Activated CD4-positive, alpha-beta T cell treated with anti-CD3 and anti-CD28 coated beads, Interleukin-2, amount 10 ng/mL, durations not matched to agents 7 days and 5 days (primary cell): ENCODE data around the gene PHYKPL. TPM values are rescaled to one million over a fixed set of nuclear protein-coding genes. Genes with fewer than 3 reads are reported as not detected.

Experiments
- CTCF ChIA-PET: fragments of 350-600 bp; sonication (Branson Sonifier 250); formaldehyde crosslinking; loops from one replicate; lab custom pipeline; 2021; ENCODE audit warnings: antibody characterized with exemption; lab: Charles Lee
- POLR2A ChIA-PET: fragments of 350-600 bp; sonication (Branson Sonifier 250); formaldehyde crosslinking; loops from one replicate; lab custom pipeline; 2021; ENCODE audit warnings: antibody characterized with exemption; lab: Charles Lee
- DNase-seq: peaks from one replicate; pipeline ENCODE4 v3.0.0-alpha.2; 2020
- H3K27ac Mint-ChIP-seq: one replicate; pipeline ENCODE4 v1.8.0; 2021; ENCODE audit warnings: mild to moderate bottlenecking, moderate library complexity, mixed read lengths
- H3K27me3 Mint-ChIP-seq: one replicate; pipeline ENCODE4 v1.8.0; 2021; ENCODE audit warnings: mixed read lengths
- H3K36me3 Mint-ChIP-seq: one replicate; pipeline ENCODE4 v1.8.0; 2021; ENCODE audit warnings: low read depth, mixed read lengths
- H3K4me1 Mint-ChIP-seq: one replicate; pipeline ENCODE4 v1.8.0; 2021; ENCODE audit warnings: mixed read lengths
- H3K4me3 Mint-ChIP-seq: one replicate; pipeline ENCODE4 v1.8.0; 2021; ENCODE audit warnings: mild to moderate bottlenecking, moderate library complexity, mixed read lengths
- H3K9me3 Mint-ChIP-seq: one replicate; pipeline ENCODE4 v1.8.0; 2021; ENCODE audit warnings: mixed read lengths
- total RNA-seq, 2 experiments: library from RNA; stranded (reverse); gene quantifications; one replicate each; pipeline ENCODE4 v1.2.3, GENCODE V29; 2021

The PHYKPL gene
- total RNA-seq, 2 experiments from 2014 or later: 126 to 138 TPM

GRCh38 chr5:178177569-178177968 lies 55.0 kb downstream of the PHYKPL start:
- DNase-seq: no peak
- POLR2A ChIA-PET: no interaction called here
- H3K27ac Mint-ChIP-seq: no peak overlapping the region
- no peaks in the 10 kb centered on the region for H3K36me3 Mint-ChIP-seq
- H3K9me3 Mint-ChIP-seq: no peaks in the 10 kb centered on the region
- CTCF ChIA-PET: no interaction called here
- H3K27me3 Mint-ChIP-seq: no peaks in the 10 kb centered on the region
- H3K4me1 Mint-ChIP-seq: peaks cover 8% of the 10 kb centered on the region
- no peak overlapping the region for H3K4me3 Mint-ChIP-seq

GRCh38 chr5:178176791-178177190 lies 55.8 kb downstream of the PHYKPL start:
- Mint-ChIP-seq H3K36me3 (no peaks in the 10 kb centered on the region), H3K9me3 (no peaks in the 10 kb centered on the region), H3K27me3 (no peaks in the 10 kb centered on the region), H3K27ac (no peak overlapping the region), H3K4me3 (no peak overlapping the region), H3K4me1 (no peaks in the 10 kb centered on the region)
- ChIA-PET CTCF (no interaction called here), POLR2A (no interaction called here)
- no peak for DNase-seq

- H3K27ac Mint-ChIP-seq: no peak overlapping the region
- no peak for DNase-seq
- no peaks in the 10 kb centered on the region for H3K4me1 Mint-ChIP-seq
- CTCF ChIA-PET: no interaction called here
- H3K36me3 Mint-ChIP-seq: no peaks in the 10 kb centered on the region
- POLR2A ChIA-PET: no interaction called here
- H3K4me3 Mint-ChIP-seq: no peak overlapping the region
- no peaks in the 10 kb centered on the region for H3K9me3 Mint-ChIP-seq
- no peaks in the 10 kb centered on the region for H3K27me3 Mint-ChIP-seq
These were observed 58.1 kb downstream of the PHYKPL start for GRCh38 chr5:178174456-178174855.

GRCh38 chr5:178170455-178170854 lies 62.1 kb downstream of the PHYKPL start:
- no peak for DNase-seq
- Mint-ChIP-seq H3K36me3 (no peaks in the 10 kb centered on the region), H3K4me1 (no peaks in the 10 kb centered on the region), H3K4me3 (no peak overlapping the region), H3K9me3 (no peaks in the 10 kb centered on the region), H3K27me3 (peaks cover 7% of the 10 kb centered on the region), H3K27ac (no peak overlapping the region)
- ChIA-PET CTCF (no interaction called here), POLR2A (no interaction called here)

- ChIA-PET POLR2A (interaction anchor here (0.6 kb wide), 1 partner anchor 549 kb away, joined by 4 read pairs; no protein-coding TSS in a partner anchor), CTCF (interaction anchor here (2.1 kb wide), 1 partner anchor 90 kb away, joined by 10 read pairs; no protein-coding TSS in a partner anchor)
- DNase-seq: no peak
- Mint-ChIP-seq H3K9me3 (no peaks in the 10 kb centered on the region), H3K27me3 (peaks cover 26% of the 10 kb centered on the region), H3K4me1 (peaks cover 10% of the 10 kb centered on the region), H3K27ac (no peak overlapping the region), H3K36me3 (no peaks in the 10 kb centered on the region), H3K4me3 (no peak overlapping the region)
These were observed 67.0 kb downstream of the PHYKPL start for GRCh38 chr5:178165581-178165980.

GRCh38 chr5:178163772-178164735 lies 68.5 kb downstream of the PHYKPL start:
- Mint-ChIP-seq H3K4me3 (no peak overlapping the region), H3K4me1 (peaks cover 10% of the 10 kb centered on the region), H3K27me3 (peaks cover 23% of the 10 kb centered on the region), H3K36me3 (no peaks in the 10 kb centered on the region), H3K27ac (no peak overlapping the region), H3K9me3 (no peaks in the 10 kb centered on the region)
- CTCF ChIA-PET: interaction anchor here (0.6 to 1.4 kb wide), 4 partner anchors 11 to 89 kb away, joined by 3 to 4 read pairs (median 3); partner anchors contain the start of gene NHP2
- POLR2A ChIA-PET: no interaction called here
- peak; percentile 92 for DNase-seq

- Mint-ChIP-seq H3K4me3 (no peak overlapping the region), H3K9me3 (no peaks in the 10 kb centered on the region), H3K27me3 (peaks cover 23% of the 10 kb centered on the region), H3K4me1 (peaks cover 10% of the 10 kb centered on the region), H3K27ac (no peak overlapping the region), H3K36me3 (no peaks in the 10 kb centered on the region)
- DNase-seq: no peak
- ChIA-PET POLR2A (no interaction called here), CTCF (interaction anchor here (1.7 kb wide), 1 partner anchor 87 kb away, joined by 11 read pairs; no protein-coding TSS in a partner anchor)
These were observed 70.1 kb downstream of the PHYKPL start for GRCh38 chr5:178162481-178162880.

GRCh38 chr5:178160176-178160575 lies 72.4 kb downstream of the PHYKPL start:
- H3K9me3 Mint-ChIP-seq: no peaks in the 10 kb centered on the region
- H3K27ac Mint-ChIP-seq: no peak overlapping the region
- no peaks in the 10 kb centered on the region for H3K36me3 Mint-ChIP-seq
- H3K4me1 Mint-ChIP-seq: peaks cover 10% of the 10 kb centered on the region
- POLR2A ChIA-PET: no interaction called here
- CTCF ChIA-PET: interaction anchor here (1.0 kb wide), 1 partner anchor 10 kb away, joined by 3 read pairs; no protein-coding TSS in a partner anchor
- no peak overlapping the region for H3K4me3 Mint-ChIP-seq
- no peak for DNase-seq
- H3K27me3 Mint-ChIP-seq: peaks cover 15% of the 10 kb centered on the region

Other genes with a start within 250 kb of the PHYKPL start
- gene PROP1, start 236.6 kb downstream of the PHYKPL start, total RNA-seq: not detected
- gene N4BP3, start 119.3 kb downstream of the PHYKPL start, total RNA-seq: 1 to 10 TPM; 1.3 to 1.5 TPM
- gene RMND5B, start 101.8 kb downstream of the PHYKPL start, total RNA-seq: 10 to 100 TPM; 21.4 to 22.7 TPM
- 100 to 1,000 TPM; 145 TPM for gene NHP2, start 78.9 kb downstream of the PHYKPL start, total RNA-seq
- not detected for gene GMCL2, start 45.4 kb downstream of the PHYKPL start, total RNA-seq
- 100 to 1,000 TPM; 185 to 215 TPM for gene HNRNPAB, start 28.3 kb downstream of the PHYKPL start, total RNA-seq